Epithelial cell of esophagus (primary cell): Measurements from ENCODE around the gene IL1RL1.

Source experiments
- DNase-seq: peaks from one replicate; pipeline ENCODE4 v3.0.0; 2010; ENCODE audit warnings: low read depth
- H3K4me3 ChIP-seq: 2 replicates; pipeline ENCODE4 v1.5.1; 2011; ENCODE audit warnings: mild to moderate bottlenecking, low read length, control low read depth
- TF ChIP-seq, protein P1 (sequence below): IDR thresholded peaks from 2 replicates; pipeline ENCODE4 v1.5.1; 2011; ENCODE audit warnings: low read depth, mild to moderate bottlenecking, low read length, control low read depth, inconsistent platforms; ENCODE audit not compliant: insufficient read depth; ENCODE audit errors: missing control alignments

The IL1RL1 gene

DNA sequence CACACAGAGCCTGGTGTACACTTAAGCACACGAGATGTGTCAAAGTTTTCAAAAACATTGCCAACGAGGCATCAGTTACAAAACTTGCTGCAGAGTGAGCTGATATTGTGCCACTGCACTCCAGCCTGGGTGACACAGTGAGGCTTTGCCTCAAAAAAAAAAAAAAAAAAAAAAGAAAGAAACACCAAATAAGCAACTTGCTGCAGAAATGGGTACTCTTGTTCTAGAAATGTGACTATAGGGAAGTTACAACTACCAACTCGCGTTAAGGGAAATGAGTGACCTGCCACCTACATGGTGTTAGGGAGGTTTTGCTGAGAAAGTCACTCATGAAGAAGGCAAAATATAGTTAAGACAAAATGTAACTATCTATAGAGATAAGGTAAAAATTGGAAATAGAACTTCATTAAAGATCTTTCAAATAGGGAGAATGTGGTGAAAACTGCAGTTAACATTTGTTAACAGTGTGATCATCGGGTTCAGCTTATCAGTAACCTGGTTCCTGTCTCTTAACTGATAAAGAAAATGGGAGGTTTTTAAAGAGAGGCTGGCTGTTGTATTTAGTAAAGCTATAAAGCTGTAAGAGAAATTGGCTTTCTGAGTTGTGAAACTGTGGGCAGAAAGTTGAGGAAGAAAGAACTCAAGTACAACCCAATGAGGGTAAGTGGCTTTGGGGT is at the start of gene IL1RL1:
Gene IL1RL1 (plus strand): TSS at position 600 of the 677 bp plus-strand sequence. CDS start 26,702 bp downstream, outside the sequence.
- TF ChIP-seq, protein P1, sequence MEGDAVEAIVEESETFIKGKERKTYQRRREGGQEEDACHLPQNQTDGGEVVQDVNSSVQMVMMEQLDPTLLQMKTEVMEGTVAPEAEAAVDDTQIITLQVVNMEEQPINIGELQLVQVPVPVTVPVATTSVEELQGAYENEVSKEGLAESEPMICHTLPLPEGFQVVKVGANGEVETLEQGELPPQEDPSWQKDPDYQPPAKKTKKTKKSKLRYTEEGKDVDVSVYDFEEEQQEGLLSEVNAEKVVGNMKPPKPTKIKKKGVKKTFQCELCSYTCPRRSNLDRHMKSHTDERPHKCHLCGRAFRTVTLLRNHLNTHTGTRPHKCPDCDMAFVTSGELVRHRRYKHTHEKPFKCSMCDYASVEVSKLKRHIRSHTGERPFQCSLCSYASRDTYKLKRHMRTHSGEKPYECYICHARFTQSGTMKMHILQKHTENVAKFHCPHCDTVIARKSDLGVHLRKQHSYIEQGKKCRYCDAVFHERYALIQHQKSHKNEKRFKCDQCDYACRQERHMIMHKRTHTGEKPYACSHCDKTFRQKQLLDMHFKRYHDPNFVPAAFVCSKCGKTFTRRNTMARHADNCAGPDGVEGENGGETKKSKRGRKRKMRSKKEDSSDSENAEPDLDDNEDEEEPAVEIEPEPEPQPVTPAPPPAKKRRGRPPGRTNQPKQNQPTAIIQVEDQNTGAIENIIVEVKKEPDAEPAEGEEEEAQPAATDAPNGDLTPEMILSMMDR = no peak
- no peak within 1 kb of the TSS for H3K4me3 ChIP-seq
- no peak for DNase-seq

DNA sequence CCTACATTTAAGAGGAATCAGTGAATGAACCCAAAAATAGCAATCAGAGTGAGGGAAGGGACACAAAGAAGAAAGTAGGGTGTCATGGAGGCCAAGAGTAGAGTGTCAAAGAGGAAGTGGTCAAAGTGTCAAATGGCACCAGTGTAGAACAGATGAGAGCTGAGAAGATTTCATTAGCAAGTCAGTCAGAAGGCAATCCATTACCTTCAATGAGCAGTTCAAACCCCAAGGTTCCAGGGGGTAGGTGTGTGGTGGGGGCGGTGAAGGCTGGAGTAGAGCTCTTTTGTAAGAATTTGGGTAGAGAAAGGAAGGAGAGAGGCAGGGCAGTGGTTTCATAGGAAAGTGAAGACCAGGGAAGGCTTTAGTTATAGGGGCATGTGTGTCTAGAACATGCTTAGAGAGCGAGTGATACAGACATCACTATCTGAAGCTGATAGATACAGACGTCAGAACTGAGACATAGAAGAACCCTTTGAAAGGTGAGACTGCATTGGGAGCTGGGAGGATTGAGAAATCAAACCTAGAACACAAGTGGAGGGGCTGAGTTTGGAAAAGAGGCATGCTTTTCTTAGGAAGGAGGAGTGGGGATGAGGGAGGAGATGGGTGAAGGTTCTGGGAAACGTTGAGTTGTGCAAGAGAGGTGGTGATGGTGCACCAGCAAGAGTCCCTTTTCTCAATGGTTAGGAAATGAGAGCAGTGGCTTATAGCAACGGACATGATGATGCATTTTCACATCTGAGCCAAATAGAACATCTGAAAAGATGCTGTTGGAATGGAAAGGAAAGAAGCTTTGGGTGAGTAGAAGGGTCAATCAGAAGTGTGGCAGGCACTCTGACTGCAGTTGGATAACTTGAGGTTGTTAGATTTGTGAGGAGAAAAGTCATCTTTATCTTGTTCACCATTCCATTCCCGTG is 48.9 kb upstream of the IL1RL1 start:
- H3K4me3 ChIP-seq = no peak overlapping the region
- TF ChIP-seq, protein P1 = no peak
- no peak for DNase-seq

DNA sequence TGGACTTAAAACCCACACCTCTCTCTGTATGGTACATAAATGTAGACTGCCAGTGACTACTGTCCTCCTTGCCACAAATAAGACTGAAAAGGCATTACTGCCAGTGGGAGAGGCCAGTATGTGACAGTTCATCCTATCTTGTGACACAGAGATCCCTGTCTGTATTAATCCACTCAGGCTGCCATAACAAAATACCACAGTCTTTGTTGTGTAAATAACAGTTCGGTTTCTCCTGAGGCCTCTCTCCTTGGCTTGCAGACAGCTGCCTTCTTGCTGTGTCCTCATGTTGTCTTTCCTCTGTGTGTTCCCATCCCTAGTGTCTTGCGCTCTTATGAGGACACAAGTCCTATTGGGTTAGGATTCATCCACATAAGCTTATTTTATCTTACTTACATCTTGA is 46.4 kb upstream of the IL1RL1 start:
- TF ChIP-seq, protein P1 = no peak
- no peak for DNase-seq
- no peak overlapping the region for H3K4me3 ChIP-seq

DNA sequence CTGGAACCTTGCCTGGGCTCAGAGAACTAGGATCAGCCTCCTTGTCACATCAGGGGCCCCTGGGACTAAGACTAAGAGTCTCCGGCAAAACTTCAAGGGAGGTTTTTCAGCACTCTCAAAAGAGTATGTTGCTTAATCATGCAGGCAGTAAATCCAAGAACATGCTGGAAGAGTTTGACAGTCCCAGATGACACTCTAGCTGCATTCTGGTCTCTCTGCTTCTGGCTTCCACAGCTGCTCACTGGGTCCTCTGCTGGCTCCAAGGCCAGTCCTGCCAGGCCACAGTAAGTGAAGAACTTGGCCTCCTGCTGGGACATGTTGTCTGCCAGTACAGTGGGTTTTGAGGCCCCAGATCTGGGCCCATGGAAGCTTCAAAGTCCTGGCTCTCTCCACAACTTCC is 45.2 kb upstream of the IL1RL1 start:
- no peak for DNase-seq
- H3K4me3 ChIP-seq = no peak overlapping the region
- TF ChIP-seq, protein P1 = no peak

DNA sequence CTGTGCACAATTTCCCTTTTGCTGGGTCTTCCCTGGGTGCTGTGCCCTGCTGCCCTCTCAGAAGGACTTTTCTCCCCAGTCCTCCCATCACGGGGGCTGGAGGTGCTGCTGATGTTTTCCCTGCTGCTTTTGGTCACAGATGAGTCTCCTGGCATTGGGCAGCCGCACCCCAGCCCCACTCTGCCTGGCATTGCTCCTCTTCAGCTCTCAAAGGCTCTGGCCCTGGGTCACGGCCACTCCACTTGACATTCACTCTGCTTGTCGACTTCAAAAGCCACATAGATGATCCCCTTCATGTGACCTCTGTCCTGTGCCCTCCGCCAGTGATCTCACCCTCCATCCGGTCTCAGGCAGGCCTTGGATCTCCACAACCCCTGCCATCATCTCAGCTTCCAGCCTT is 43.6 kb upstream of the IL1RL1 start:
- TF ChIP-seq, protein P1 = no peak
- DNase-seq = no peak
- no peak overlapping the region for H3K4me3 ChIP-seq

DNA sequence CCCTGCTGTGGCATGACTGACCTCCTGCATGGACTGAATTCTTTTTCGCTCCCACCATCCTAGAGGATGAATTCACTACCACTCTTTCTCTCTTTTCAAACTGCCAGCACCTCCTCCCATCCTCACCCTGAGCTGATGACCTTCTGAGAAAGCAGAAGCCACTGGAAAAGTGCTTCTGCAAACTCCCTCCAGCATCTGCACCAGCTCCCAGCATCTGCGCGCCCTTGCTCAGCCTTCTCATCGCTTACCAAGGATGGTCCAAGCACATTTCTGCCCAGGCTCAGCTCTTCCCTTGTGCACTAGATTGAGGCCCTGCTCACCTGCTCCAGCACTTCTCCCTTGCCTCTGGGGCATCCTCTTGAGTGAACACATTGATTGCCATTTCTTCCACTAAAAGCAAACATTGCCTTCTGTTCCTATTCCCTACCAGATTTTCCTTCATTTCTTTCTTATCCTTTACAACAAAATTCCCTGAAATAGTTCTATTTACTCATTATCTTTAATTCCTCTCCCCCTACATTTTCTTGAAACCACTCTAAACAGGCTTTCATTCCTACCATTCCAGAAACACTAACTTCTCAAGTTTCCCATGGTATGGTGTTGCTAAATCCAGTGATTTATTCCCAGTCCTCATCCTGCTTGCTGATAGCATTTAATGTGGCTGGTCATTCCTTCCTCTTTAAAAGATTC is 42.7 kb upstream of the IL1RL1 start:
- no peak for DNase-seq
- no peak overlapping the region for H3K4me3 ChIP-seq
- TF ChIP-seq, protein P1 = no peak
